Measurements from ENCODE around the gene NDUFS7. TPM values are rescaled to one million over a fixed set of nuclear protein-coding genes. Genes with fewer than 3 reads are reported as not detected.

NDUFS7 gene
- total and polyA plus RNA-seq, 3 donors from 2014 or later: 170 to 176 (median 172) TPM

GRCh38 chr19:1430246-1430645, 46.5 kb downstream of the NDUFS7 start:
- TF ChIP-seq CTCF (IDR thresholded peaks at IDR 0.05) (no peak), POLR2A (IDR thresholded peaks at IDR 0.05) (no peak)
- intact Hi-C loops (cut with DNase I; ENCODE audit: low total_unique reads): no loop called here
- no peaks in the 10 kb centered on the region for H3K9me3 ChIP-seq
- no peaks in the 10 kb centered on the region for H3K36me3 ChIP-seq (ENCODE audit: low read depth, missing control alignments)
- H3K4me1 ChIP-seq: peaks cover 18% of the 10 kb centered on the region
- H3K27me3 ChIP-seq: no peaks in the 10 kb centered on the region
- DNase-seq: no peak
- 83 to 97% methylated on average over 4 to 14 of the region's 14 CpGs for WGBS, 2 donors
- H3K27ac ChIP-seq: no peak overlapping the region
- no peak overlapping the region for H3K4me3 ChIP-seq

- Histone ChIP-seq H3K27ac (no peak overlapping the region), H3K36me3 (ENCODE audit: low read depth, missing control alignments) (no peaks in the 10 kb centered on the region), H3K9me3 (no peaks in the 10 kb centered on the region), H3K4me3 (no peak overlapping the region), H3K4me1 (peaks cover 18% of the 10 kb centered on the region), H3K27me3 (no peaks in the 10 kb centered on the region)
- no peak for TF ChIP-seq POLR2A (IDR thresholded peaks at IDR 0.05)
- TF ChIP-seq CTCF (IDR thresholded peaks at IDR 0.05): no peak
- DNase-seq: no peak
- intact Hi-C loops (cut with DNase I; ENCODE audit: low total_unique reads): no loop called here
- 88 to 90% methylated on average over 17 to 24 of the region's 24 CpGs for WGBS, 2 donors
Observed at GRCh38 chr19:1431759-1432506, 48.2 kb downstream of the NDUFS7 start.

- Histone ChIP-seq H3K36me3 (ENCODE audit: low read depth, missing control alignments) (no peaks in the 10 kb centered on the region), H3K9me3 (no peaks in the 10 kb centered on the region), H3K27me3 (no peaks in the 10 kb centered on the region), H3K4me3 (no peak overlapping the region), H3K4me1 (peaks cover 18% of the 10 kb centered on the region), H3K27ac (no peak overlapping the region)
- intact Hi-C loops (cut with DNase I; ENCODE audit: low total_unique reads): no loop called here
- TF ChIP-seq POLR2A (IDR thresholded peaks at IDR 0.05) (no peak), CTCF (IDR thresholded peaks at IDR 0.05) (no peak)
- 91 to 94% methylated on average over 14 to 16 of the region's 16 CpGs for WGBS, 2 donors
- DNase-seq: no peak
Observed at GRCh38 chr19:1432507-1432887, 48.8 kb downstream of the NDUFS7 start.

GRCh38 chr19:1433119-1434039, 49.7 kb downstream of the NDUFS7 start:
- H3K36me3 ChIP-seq (ENCODE audit: low read depth, missing control alignments): no peaks in the 10 kb centered on the region
- H3K4me3 ChIP-seq: no peak overlapping the region
- TF ChIP-seq CTCF (IDR thresholded peaks at IDR 0.05) (no peak), POLR2A (IDR thresholded peaks at IDR 0.05) (no peak)
- peaks cover 18% of the 10 kb centered on the region for H3K4me1 ChIP-seq
- no peak for DNase-seq
- WGBS, 2 donors: 81 to 92% methylated on average over 14 to 33 of the region's 47 CpGs
- H3K9me3 ChIP-seq: no peaks in the 10 kb centered on the region
- H3K27ac ChIP-seq: no peak overlapping the region
- no peaks in the 10 kb centered on the region for H3K27me3 ChIP-seq
- intact Hi-C loops (cut with DNase I; ENCODE audit: low total_unique reads): no loop called here
